Endothelial cell of umbilical vein (primary cell): ENCODE results near the gene SCAMP5. TPM values are rescaled to one million over a fixed set of nuclear protein-coding genes. Genes with fewer than 3 reads are reported as not detected.

Source experiments
- BruUV-seq: library from RNA; stranded (reverse); fragments of 400-500 nt; replicated peaks from 2 replicates; lab custom pipeline; 2021; lab: Mats Ljungman, UMichigan
- CTCF ChIA-PET: fragments of 300-600, 350-600 bp; sonication (Branson Sonifier 250); formaldehyde crosslinking; loops from one replicate; lab custom pipeline; 2021; ENCODE audit warnings: antibody characterized with exemption, inconsistent platforms; lab: Charles Lee
- POLR2A ChIA-PET: fragments of 300-600, 350-600 bp; sonication (Branson Sonifier 250); formaldehyde crosslinking; loops from one replicate; lab custom pipeline; 2021; ENCODE audit warnings: antibody characterized with exemption, inconsistent platforms; lab: Charles Lee
- DNase-seq: peaks from one replicate; pipeline ENCODE4 v3.0.0-alpha.2; 2011; ENCODE audit warnings: low read depth, low spot score
- FAIRE-seq: peaks from 2 replicates; lab custom pipeline; 2011; peaks lifted over from hg19 to GRCh38; lab: Jason Lieb, UNC
- H2AFZ ChIP-seq: 2 replicates; pipeline ENCODE4 v1.6.0; 2012; ENCODE audit warnings: low read depth, low read length, control low read depth, inconsistent platforms
- H3K27ac ChIP-seq: 2 replicates; pipeline ENCODE4 v1.5.1; 2011; ENCODE audit warnings: low read depth, mild to moderate bottlenecking, control low read depth, low read length, moderate library complexity; ENCODE audit not compliant: insufficient read depth
- H3K27me3 ChIP-seq, 2 experiments: 2 replicates each; pipeline versions ENCODE4 v1.6.0 to v1.6.1; 2011; ENCODE audit warnings: low read length in 2 of 2, mixed read lengths in 1 of 2; ENCODE audit not compliant: control insufficient read depth in 2 of 2, insufficient read depth in 2 of 2
- H3K36me3 ChIP-seq, 2 experiments: 2 replicates in 1 of 2; 3 replicates in 1 of 2; pipeline ENCODE4 v1.5.1; 2011; ENCODE audit warnings: low read length in 2 of 2, mild to moderate bottlenecking in 1 of 2, moderate library complexity in 1 of 2; ENCODE audit not compliant: control insufficient read depth in 2 of 2, insufficient read depth in 2 of 2; ENCODE audit errors: extremely low read depth in 1 of 2
- H3K4me1 ChIP-seq: 3 replicates; pipeline ENCODE4 v1.5.1; 2011; ENCODE audit warnings: mild to moderate bottlenecking, low read length; ENCODE audit not compliant: control insufficient read depth, insufficient read depth; ENCODE audit errors: extremely low read depth
- H3K4me2 ChIP-seq: 2 replicates; pipeline ENCODE4 v1.6.1; 2011; ENCODE audit warnings: low read length, control low read depth, mixed read lengths; ENCODE audit not compliant: insufficient read depth
- H3K4me3 ChIP-seq, 3 experiments: fragments of 200-600 bp in 1 of 3; sonication (generic), shearing (Covaris generic) in 1 of 3; replicated peaks in 1 of 3; 2 replicates each; pipeline ENCODE4 v1.5.1; 2011 to 2016; ENCODE audit warnings: control low read depth in 3 of 3, low read length in 3 of 3, mild to moderate bottlenecking in 2 of 3, inconsistent platforms in 1 of 3, low read depth in 1 of 3, moderate library complexity in 1 of 3; ENCODE audit not compliant: insufficient read depth in 1 of 3
- H3K79me2 ChIP-seq: 2 replicates; pipeline ENCODE4 v1.6.0; 2012; ENCODE audit warnings: low read length, inconsistent platforms; ENCODE audit not compliant: control insufficient read depth, insufficient read depth
- H3K9ac ChIP-seq: replicated peaks from 2 replicates; pipeline ENCODE3; 2011; ENCODE audit warnings: low read length, control low read depth; ENCODE audit not compliant: insufficient read depth; ENCODE audit errors: extremely low read depth
- H3K9me1 ChIP-seq: replicated peaks from 3 replicates; pipeline ENCODE4 v1.6.0; 2011; ENCODE audit warnings: mild to moderate bottlenecking, low read length; ENCODE audit not compliant: control insufficient read depth, insufficient read depth; ENCODE audit errors: extremely low read depth
- H3K9me3 ChIP-seq: replicated peaks from 2 replicates; pipeline ENCODE4 v1.5.1; 2012; ENCODE audit warnings: low read length, inconsistent platforms; ENCODE audit not compliant: control insufficient read depth, insufficient read depth
- H4K20me1 ChIP-seq: replicated peaks from 2 replicates; pipeline ENCODE3; 2011; ENCODE audit warnings: mild to moderate bottlenecking, low read length; ENCODE audit not compliant: control insufficient read depth, insufficient read depth; ENCODE audit errors: extremely low read depth
- CTCF ChIP-seq, 2 donors: IDR thresholded peaks; 1 replicate in 1 of 2; 2 replicates in 1 of 2; pipeline ENCODE4 v1.5.1; 2011; ENCODE audit warnings: low read length in 2 of 2, mild to moderate bottlenecking in 2 of 2, moderate library complexity in 2 of 2, control low read depth in 1 of 2, inconsistent platforms in 1 of 2, low read depth in 1 of 2; ENCODE audit not compliant: insufficient read depth in 1 of 2; ENCODE audit errors: extremely low read depth in 1 of 2
- EZH2 ChIP-seq: IDR thresholded peaks from 2 replicates; pipeline ENCODE4 v1.6.1; 2012; ENCODE audit warnings: borderline replicate concordance, low read depth, mild to moderate bottlenecking, moderate library complexity, low read length, inconsistent platforms; ENCODE audit not compliant: severe bottlenecking
- FOS ChIP-seq: IDR thresholded peaks from 2 replicates; pipeline ENCODE4 v1.6.1; 2011; ENCODE audit warnings: mild to moderate bottlenecking, low read length, moderate library complexity, borderline replicate concordance; ENCODE audit not compliant: insufficient read depth
- GATA2 ChIP-seq: IDR thresholded peaks from 2 replicates; pipeline ENCODE4 v1.7.0; 2011; ENCODE audit warnings: low read depth, mild to moderate bottlenecking, moderate library complexity, mixed read lengths, low read length; ENCODE audit not compliant: insufficient read length, insufficient read depth
- JUN ChIP-seq: IDR thresholded peaks from 2 replicates; pipeline ENCODE4 v1.6.1; 2011; ENCODE audit warnings: borderline replicate concordance, low read depth; ENCODE audit not compliant: insufficient read length, insufficient read depth
- MAX ChIP-seq: IDR thresholded peaks from 2 replicates; pipeline ENCODE4 v1.6.1; 2011; ENCODE audit not compliant: insufficient read depth, insufficient read length
- MYC ChIP-seq: IDR thresholded peaks from one replicate; pipeline ENCODE4 v1.6.1; 2011; ENCODE audit warnings: mild to moderate bottlenecking, low read depth, low read length
- POLR2A ChIP-seq: IDR thresholded peaks from 2 replicates; pipeline ENCODE4 v1.6.1; 2012; ENCODE audit warnings: low read depth, mild to moderate bottlenecking, control low read depth, low read length
- POLR2AphosphoS5 ChIP-seq: IDR thresholded peaks from 2 replicates; pipeline ENCODE4 v1.6.1; 2012; ENCODE audit warnings: low read depth, mild to moderate bottlenecking, control low read depth, low read length, moderate library complexity; ENCODE audit not compliant: insufficient read depth
- dilution Hi-C: fragments of 300-500 bp; cut with MboI; formaldehyde crosslinking; loops from one replicate; pipeline ENCODE4 v1.15.0; 2019; ENCODE audit warnings: low sequenced_read_pairs; ENCODE audit not compliant: extremely low pct_ligation_motif_present
- intact Hi-C: fragments of 100-400 bp; cut with micrococcal nuclease; formaldehyde crosslinking; loops from one replicate; pipeline ENCODE4 v1.10.0; 2022
- polyA plus RNA-seq, 4 experiments: library from polyadenylated mRNA; depleted of rRNA in 3 of 4; stranded (reverse) in 3 of 4; unstranded in 1 of 4; fragments of >200 nt; gene quantifications; 2 replicates each; pipeline versions ENCODE4 v1.2.1 to v1.2.3, GENCODE V29; 2011 to 2012; ENCODE audit warnings: missing spikeins in 1 of 4
- total RNA-seq: library from RNA; stranded (reverse); gene quantifications from 2 replicates; pipeline ENCODE4 v1.2.3, GENCODE V29; 2021

SCAMP5 gene
- total and polyA plus RNA-seq, 2 donors (not counting 3 experiments of a cell fraction or from before 2014, with no cell fraction given) = 1.9 to 6.2 TPM

DNA sequence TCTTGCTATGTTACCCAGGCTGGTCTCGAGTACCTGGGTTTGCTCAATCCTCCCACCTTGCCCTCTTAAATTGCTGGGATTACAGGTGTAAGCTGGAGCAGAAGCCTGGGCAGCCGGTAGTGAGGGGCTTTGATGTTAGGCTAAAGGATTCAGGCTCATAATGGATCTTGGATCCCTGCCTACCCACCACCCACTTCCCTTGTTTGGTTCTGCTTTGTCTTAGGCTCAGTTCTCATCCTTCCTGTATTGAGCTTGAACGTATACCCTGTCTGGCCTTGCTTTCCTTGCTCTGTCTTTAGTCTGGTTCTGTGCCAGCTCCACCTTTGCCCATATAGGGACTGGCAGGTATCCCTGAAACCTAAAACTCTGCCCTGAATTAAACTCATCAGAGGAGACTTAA lies 29.7 kb downstream of the SCAMP5 start:
- BruUV-seq = no TSS peak
- POLR2A ChIA-PET = no interaction called here
- Histone ChIP-seq H3K9me1 (no peaks in the 10 kb centered on the region), H3K27me3 (no peaks in the 10 kb centered on the region), H3K4me2 (no peak overlapping the region), H3K9me3 (no peaks in the 10 kb centered on the region), H3K9ac (no peak overlapping the region), H3K79me2 (peaks cover 3% of the 10 kb centered on the region), H3K4me1 (peaks cover 13% of the 10 kb centered on the region), H3K36me3 (no peaks in the 10 kb centered on the region), H3K4me3 (no peak overlapping the region), H2AFZ (no peak overlapping the region), H4K20me1 (no peaks in the 10 kb centered on the region), H3K27ac (no peak overlapping the region)
- no peak for DNase-seq
- intact Hi-C loops (loop anchor here (5.0 to 10.0 kb wide), 4 partner anchors 250 to 657 kb away; partner anchors contain the start of gene SIN3A), dilution Hi-C loops (no loop called here)
- FAIRE-seq = no peak
- CTCF ChIA-PET = interaction anchor here (0.9 to 3.4 kb wide), 3 partner anchors 18 to 179 kb away, joined by 3 to 12 read pairs (median 10); partner anchors contain the start of gene C15orf39
- TF ChIP-seq MYC = no peak
- TF ChIP-seq POLR2A = no peak
- TF ChIP-seq MAX = no peak
- TF ChIP-seq EZH2 = no peak
- no peak for TF ChIP-seq CTCF (IDR thresholded peaks at IDR 0.05; ENCODE audit: extremely low read depth in 1 of 2, insufficient read depth in 1 of 2, low read depth in 1 of 2, low read length in 2 of 2)
- TF ChIP-seq JUN = no peak
- TF ChIP-seq FOS = no peak
- TF ChIP-seq GATA2 = no peak
- TF ChIP-seq POLR2AphosphoS5 = no peak
